NK-92 (cell line): ENCODE data around the gene IL4I1.

ENCODE experiments used
- DNase-seq: peaks from one replicate; lab custom pipeline; 2025; ENCODE audit not compliant: unreplicated experiment; lab: John Stamatoyannopoulos, UW

IL4I1 gene

GRCh38 chr19:49895566-49896297 is 955 bp downstream of the IL4I1 start:
- no peak for DNase-seq

- no peak for DNase-seq
Observed at GRCh38 chr19:49894879-49895565, 1.7 kb downstream of the IL4I1 start.

GRCh38 chr19:49894011-49894664 is 2.5 kb downstream of the IL4I1 start:
- DNase-seq: no peak

- no peak for DNase-seq
Observed at GRCh38 chr19:49892716-49893115, 4.0 kb downstream of the IL4I1 start.

GRCh38 chr19:49891393-49891792 is 5.3 kb downstream of the IL4I1 start:
- no peak for DNase-seq

- no peak for DNase-seq
Observed at GRCh38 chr19:49890349-49891311, 6.1 kb downstream of the IL4I1 start.

GRCh38 chr19:49889687-49890348 is 6.9 kb downstream of the IL4I1 start:
- DNase-seq: no peak

- DNase-seq: no peak
Observed at GRCh38 chr19:49889038-49889686, 7.5 kb downstream of the IL4I1 start.

GRCh38 chr19:49888510-49888824 is 8.2 kb downstream of the IL4I1 start:
- no peak for DNase-seq

- DNase-seq: no peak
Observed at GRCh38 chr19:49887665-49888509, 8.8 kb downstream of the IL4I1 start.

GRCh38 chr19:49887037-49887664 is 9.5 kb downstream of the IL4I1 start:
- DNase-seq: no peak

GRCh38 chr19:49884760-49885159 is 11.9 kb downstream of the IL4I1 start:
- DNase-seq: no peak

- DNase-seq: no peak
Observed at GRCh38 chr19:49884109-49884508, 12.6 kb downstream of the IL4I1 start.

- no peak for DNase-seq
Observed at GRCh38 chr19:49883094-49883493, 13.6 kb downstream of the IL4I1 start.

GRCh38 chr19:49882643-49883042 is 14.0 kb downstream of the IL4I1 start:
- no peak for DNase-seq

- no peak for DNase-seq
Observed at GRCh38 chr19:49881672-49882394, 14.9 kb downstream of the IL4I1 start.

- DNase-seq: no peak
Observed at GRCh38 chr19:49881186-49881585, 15.5 kb downstream of the IL4I1 start.
